ENCODE data around the gene NOL7.

DNA sequence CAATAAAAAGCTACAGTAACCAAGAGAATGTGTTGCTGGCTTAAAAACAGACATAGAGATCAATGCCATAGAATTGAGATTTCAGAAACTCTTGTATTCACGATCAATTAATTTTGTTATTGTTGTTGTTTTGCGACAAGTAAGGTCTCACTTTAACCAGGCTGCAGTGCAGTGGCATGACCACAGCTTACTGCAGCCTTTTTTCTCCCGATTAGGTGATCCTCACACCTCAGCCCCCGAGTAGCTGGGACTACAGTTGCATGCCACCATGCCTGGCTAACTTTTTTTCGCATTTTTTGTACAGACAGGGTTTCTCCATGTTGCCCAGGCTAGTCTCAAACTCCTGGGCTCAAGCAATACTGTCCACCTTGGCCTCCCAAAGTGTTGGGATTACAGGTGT lies 54.3 kb downstream of the NOL7 start:
- TF ChIP-seq, protein P1, sequence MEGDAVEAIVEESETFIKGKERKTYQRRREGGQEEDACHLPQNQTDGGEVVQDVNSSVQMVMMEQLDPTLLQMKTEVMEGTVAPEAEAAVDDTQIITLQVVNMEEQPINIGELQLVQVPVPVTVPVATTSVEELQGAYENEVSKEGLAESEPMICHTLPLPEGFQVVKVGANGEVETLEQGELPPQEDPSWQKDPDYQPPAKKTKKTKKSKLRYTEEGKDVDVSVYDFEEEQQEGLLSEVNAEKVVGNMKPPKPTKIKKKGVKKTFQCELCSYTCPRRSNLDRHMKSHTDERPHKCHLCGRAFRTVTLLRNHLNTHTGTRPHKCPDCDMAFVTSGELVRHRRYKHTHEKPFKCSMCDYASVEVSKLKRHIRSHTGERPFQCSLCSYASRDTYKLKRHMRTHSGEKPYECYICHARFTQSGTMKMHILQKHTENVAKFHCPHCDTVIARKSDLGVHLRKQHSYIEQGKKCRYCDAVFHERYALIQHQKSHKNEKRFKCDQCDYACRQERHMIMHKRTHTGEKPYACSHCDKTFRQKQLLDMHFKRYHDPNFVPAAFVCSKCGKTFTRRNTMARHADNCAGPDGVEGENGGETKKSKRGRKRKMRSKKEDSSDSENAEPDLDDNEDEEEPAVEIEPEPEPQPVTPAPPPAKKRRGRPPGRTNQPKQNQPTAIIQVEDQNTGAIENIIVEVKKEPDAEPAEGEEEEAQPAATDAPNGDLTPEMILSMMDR (conservative IDR thresholded peaks at IDR 0.05 in 1 of 2, IDR thresholded peaks at IDR 0.05 in 1 of 2; ENCODE audit: extremely low read depth in 1 of 2, insufficient read depth in 1 of 2, low read depth in 1 of 2, low read length in 2 of 2), result no peak
- TF ChIP-seq EZH2 (IDR thresholded peaks at IDR 0.05; ENCODE audit: borderline replicate concordance, low read length), result no peak
